Activated T-cell treated with anti-CD3 and anti-CD28 coated beads for 48 hours (primary cell): ENCODE measurements around the gene NELL2.
"Not testable (repeated sequence)": the region's sequence is repeated elsewhere in the genome, so short reads cannot be mapped to it uniquely, and the experiment has no call there.

Source experiments
- DNase-seq: peaks from one replicate; pipeline ENCODE4 v3.0.0-alpha.2; 2020; ENCODE audit warnings: low read depth

The NELL2 gene

GRCh38 chr12:44875954-44876543 lies at the start of gene NELL2:
Gene NELL2, minus strand, starts transcription at chr12:44876315. Its CDS starts 446 bp downstream, at chr12:44875869.
- peak; percentile 65 for DNase-seq

GRCh38 chr12:44921736-44922135 lies 45.6 kb upstream of the NELL2 start:
- DNase-seq = no peak

- DNase-seq = no peak
Measured at GRCh38 chr12:44917141-44917540, 41.0 kb upstream of the NELL2 start.

GRCh38 chr12:44915958-44916357 lies 39.8 kb upstream of the NELL2 start:
- no peak for DNase-seq

- DNase-seq = no peak
Measured at GRCh38 chr12:44904321-44904720, 28.2 kb upstream of the NELL2 start.

- not testable (repeated sequence) for DNase-seq
Measured at GRCh38 chr12:44898108-44898507, 22.0 kb upstream of the NELL2 start.

- no peak for DNase-seq
Measured at GRCh38 chr12:44889926-44890325, 13.8 kb upstream of the NELL2 start.

GRCh38 chr12:44889162-44889561 lies 13.0 kb upstream of the NELL2 start:
- no peak for DNase-seq

- no peak for DNase-seq
Measured at GRCh38 chr12:44885902-44886301, 9.8 kb upstream of the NELL2 start.

GRCh38 chr12:44881197-44881596 lies 5.1 kb upstream of the NELL2 start:
- no peak for DNase-seq

GRCh38 chr12:44876544-44877410 lies 662 bp upstream of the NELL2 start:
- peak; percentile 36 for DNase-seq

GRCh38 chr12:44875417-44875953 lies 630 bp downstream of the NELL2 start:
- DNase-seq = no peak

GRCh38 chr12:44874981-44875416 lies 1.1 kb downstream of the NELL2 start:
- DNase-seq = peak; percentile 8

- DNase-seq = no peak
Measured at GRCh38 chr12:44873898-44874297, 2.2 kb downstream of the NELL2 start.

- no peak for DNase-seq
Measured at GRCh38 chr12:44869503-44869902, 6.6 kb downstream of the NELL2 start.

GRCh38 chr12:44863867-44864266 lies 12.2 kb downstream of the NELL2 start:
- no peak for DNase-seq

- DNase-seq = no peak
Measured at GRCh38 chr12:44859998-44860689, 16.0 kb downstream of the NELL2 start.

GRCh38 chr12:44858226-44858855 lies 17.8 kb downstream of the NELL2 start:
- no peak for DNase-seq

GRCh38 chr12:44852483-44852882 lies 23.6 kb downstream of the NELL2 start:
- no peak for DNase-seq

GRCh38 chr12:44851586-44851985 lies 24.5 kb downstream of the NELL2 start:
- no peak for DNase-seq

- DNase-seq = no peak
Measured at GRCh38 chr12:44848703-44849085, 27.4 kb downstream of the NELL2 start.
